Measurements from ENCODE around the gene XYLT2. TPM values are rescaled to one million over a fixed set of nuclear protein-coding genes. Genes with fewer than 3 reads are reported as not detected.

The XYLT2 gene
- total RNA-seq, 1 donor from 2014 or later = 41.0 TPM

DNA sequence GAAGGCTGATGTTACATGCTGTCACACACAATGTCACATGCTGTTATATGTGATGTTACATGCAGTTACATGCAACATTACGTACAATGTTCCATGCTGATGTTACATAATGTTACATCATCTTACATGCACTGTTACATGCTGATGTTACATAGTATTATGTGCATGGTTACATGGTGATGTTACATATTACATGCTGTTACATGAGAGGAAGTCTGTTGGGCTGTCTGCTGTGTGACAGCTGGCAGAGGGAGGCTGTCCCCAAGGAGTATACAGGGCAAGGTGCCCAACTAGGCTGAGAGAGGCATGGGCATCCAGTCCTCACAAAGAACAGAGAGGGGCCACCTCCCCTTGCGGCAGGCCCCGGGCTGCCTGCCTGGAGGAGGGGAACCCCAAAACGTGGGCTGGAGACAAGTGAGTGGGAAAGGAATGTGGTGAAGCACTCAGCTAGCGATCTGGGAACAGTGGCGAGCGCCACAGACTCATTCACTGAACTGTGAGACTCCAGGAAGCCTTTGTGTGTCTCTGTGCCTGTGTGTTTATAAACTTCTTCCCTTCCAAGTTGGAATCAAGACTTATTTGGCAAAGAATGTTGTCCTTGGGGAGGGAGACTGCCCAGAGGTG is 41.0 kb upstream of the XYLT2 start:
- Histone ChIP-seq H3K9ac (ENCODE audit: low read length) (peak overlapping the region; percentile 13), H3K36me3 (ENCODE audit: insufficient read depth, low read length) (no peaks in the 10 kb centered on the region), H3K4me2 (ENCODE audit: low read length) (peak overlapping the region; percentile 57), H3K4me3 (ENCODE audit: insufficient read depth, low read depth, low read length) (no peak overlapping the region), H3K27me3 (ENCODE audit: insufficient read depth, low read length) (peaks cover 3% of the 10 kb centered on the region), H3K4me1 (ENCODE audit: insufficient read depth, low read length) (peaks cover 12% of the 10 kb centered on the region), H4K20me1 (ENCODE audit: insufficient read depth, low read length) (no peaks in the 10 kb centered on the region), H3K27ac (ENCODE audit: low read depth, low read length) (no peak overlapping the region), H3K79me2 (ENCODE audit: insufficient read depth, low read length) (no peaks in the 10 kb centered on the region), H2AFZ (ENCODE audit: low read depth, low read length) (peak overlapping the region; percentile 53), H3K9me3 (ENCODE audit: insufficient read depth, low read depth, low read length) (no peaks in the 10 kb centered on the region)
- no peak overlapping the region for H3K4me3 Mint-ChIP-seq (ENCODE audit: unreplicated experiment)
- no peaks in the 10 kb centered on the region for H3K36me3 Mint-ChIP-seq (ENCODE audit: low read depth, unreplicated experiment)
- H3K4me1 Mint-ChIP-seq (ENCODE audit: low read depth, unreplicated experiment) = peaks cover 20% of the 10 kb centered on the region
- FAIRE-seq = no peak
- TF ChIP-seq EZH2 (IDR thresholded peaks at IDR 0.05; ENCODE audit: insufficient read depth, low read length) (no peak), CTCF (IDR thresholded peaks at IDR 0.05; ENCODE audit: insufficient read depth, low read depth, low read length) (no peak)
- peaks cover 3% of the 10 kb centered on the region for H3K9me3 Mint-ChIP-seq (ENCODE audit: unreplicated experiment)
- peak; percentile 39 for DNase-seq (ENCODE audit: low read depth)
- H3K27me3 Mint-ChIP-seq (ENCODE audit: low read depth, unreplicated experiment) = peaks cover 8% of the 10 kb centered on the region
- H3K27ac Mint-ChIP-seq (ENCODE audit: unreplicated experiment) = peak overlapping the region; percentile 90

- Histone ChIP-seq H3K27ac (ENCODE audit: low read depth, low read length) (no peak overlapping the region), H3K9me3 (ENCODE audit: insufficient read depth, low read depth, low read length) (no peaks in the 10 kb centered on the region), H4K20me1 (ENCODE audit: insufficient read depth, low read length) (no peaks in the 10 kb centered on the region), H3K36me3 (ENCODE audit: insufficient read depth, low read length) (no peaks in the 10 kb centered on the region), H3K4me1 (ENCODE audit: insufficient read depth, low read length) (peaks cover 12% of the 10 kb centered on the region), H2AFZ (ENCODE audit: low read depth, low read length) (no peak overlapping the region), H3K9ac (ENCODE audit: low read length) (no peak overlapping the region), H3K4me3 (ENCODE audit: insufficient read depth, low read depth, low read length) (no peak overlapping the region), H3K27me3 (ENCODE audit: insufficient read depth, low read length) (peaks cover 10% of the 10 kb centered on the region), H3K79me2 (ENCODE audit: insufficient read depth, low read length) (no peaks in the 10 kb centered on the region), H3K4me2 (ENCODE audit: low read length) (no peak overlapping the region)
- Mint-ChIP-seq H3K36me3 (ENCODE audit: low read depth, unreplicated experiment) (no peaks in the 10 kb centered on the region), H3K27me3 (ENCODE audit: low read depth, unreplicated experiment) (peaks cover 18% of the 10 kb centered on the region), H3K4me3 (ENCODE audit: unreplicated experiment) (no peak overlapping the region), H3K4me1 (ENCODE audit: low read depth, unreplicated experiment) (peaks cover 20% of the 10 kb centered on the region), H3K27ac (ENCODE audit: unreplicated experiment) (no peak overlapping the region), H3K9me3 (ENCODE audit: unreplicated experiment) (peaks cover 5% of the 10 kb centered on the region)
- no peak for FAIRE-seq
- no peak for DNase-seq (ENCODE audit: low read depth)
- TF ChIP-seq EZH2 (IDR thresholded peaks at IDR 0.05; ENCODE audit: insufficient read depth, low read length) = no peak
- no peak for TF ChIP-seq CTCF (IDR thresholded peaks at IDR 0.05; ENCODE audit: insufficient read depth, low read depth, low read length)
Measured at GRCh38 chr17:50307654-50308053, 38.3 kb upstream of the XYLT2 start.

DNA sequence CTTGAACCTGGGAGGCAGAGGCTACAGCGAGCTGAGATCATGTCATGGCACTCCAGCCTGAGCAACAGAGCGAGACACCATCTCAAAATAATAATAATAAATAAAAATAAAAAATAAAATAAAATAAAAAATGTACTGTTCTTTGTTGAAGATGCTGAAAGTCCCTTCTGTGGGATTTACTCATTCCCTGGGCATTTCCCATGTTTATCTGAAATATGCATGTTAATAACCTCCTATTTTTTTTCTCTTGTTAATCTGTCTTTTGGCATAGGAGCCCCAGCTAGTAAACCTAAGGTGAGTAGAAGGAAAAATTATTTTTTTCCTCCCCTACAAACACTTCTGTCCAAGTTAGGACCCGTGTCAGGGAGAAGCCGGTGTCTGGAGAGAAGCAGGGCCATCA is 37.3 kb upstream of the XYLT2 start:
- Histone ChIP-seq H2AFZ (ENCODE audit: low read depth, low read length) (no peak overlapping the region), H3K36me3 (ENCODE audit: insufficient read depth, low read length) (no peaks in the 10 kb centered on the region), H3K9me3 (ENCODE audit: insufficient read depth, low read depth, low read length) (no peaks in the 10 kb centered on the region), H3K4me2 (ENCODE audit: low read length) (peak overlapping the region; percentile 0), H3K4me1 (ENCODE audit: insufficient read depth, low read length) (peaks cover 12% of the 10 kb centered on the region), H3K9ac (ENCODE audit: low read length) (no peak overlapping the region), H3K79me2 (ENCODE audit: insufficient read depth, low read length) (no peaks in the 10 kb centered on the region), H3K27ac (ENCODE audit: low read depth, low read length) (no peak overlapping the region), H4K20me1 (ENCODE audit: insufficient read depth, low read length) (no peaks in the 10 kb centered on the region), H3K4me3 (ENCODE audit: insufficient read depth, low read depth, low read length) (no peak overlapping the region), H3K27me3 (ENCODE audit: insufficient read depth, low read length) (peaks cover 12% of the 10 kb centered on the region)
- peak; percentile 44 for DNase-seq (ENCODE audit: low read depth)
- no peak for FAIRE-seq
- H3K4me1 Mint-ChIP-seq (ENCODE audit: low read depth, unreplicated experiment) = peaks cover 20% of the 10 kb centered on the region
- H3K36me3 Mint-ChIP-seq (ENCODE audit: low read depth, unreplicated experiment) = no peaks in the 10 kb centered on the region
- TF ChIP-seq CTCF (IDR thresholded peaks at IDR 0.05; ENCODE audit: insufficient read depth, low read depth, low read length) = no peak
- TF ChIP-seq EZH2 (IDR thresholded peaks at IDR 0.05; ENCODE audit: insufficient read depth, low read length) = no peak
- no peak overlapping the region for H3K4me3 Mint-ChIP-seq (ENCODE audit: unreplicated experiment)
- no peak overlapping the region for H3K27ac Mint-ChIP-seq (ENCODE audit: unreplicated experiment)
- peaks cover 7% of the 10 kb centered on the region for H3K9me3 Mint-ChIP-seq (ENCODE audit: unreplicated experiment)
- H3K27me3 Mint-ChIP-seq (ENCODE audit: low read depth, unreplicated experiment) = peaks cover 21% of the 10 kb centered on the region

All from astrocyte (in vitro differentiated cells and primary cell).